ENCODE results near the gene CELSR3.
A peak's percentile ranks its signal among the peaks of the same experiment; 100 is the strongest.

The CELSR3 gene

DNA sequence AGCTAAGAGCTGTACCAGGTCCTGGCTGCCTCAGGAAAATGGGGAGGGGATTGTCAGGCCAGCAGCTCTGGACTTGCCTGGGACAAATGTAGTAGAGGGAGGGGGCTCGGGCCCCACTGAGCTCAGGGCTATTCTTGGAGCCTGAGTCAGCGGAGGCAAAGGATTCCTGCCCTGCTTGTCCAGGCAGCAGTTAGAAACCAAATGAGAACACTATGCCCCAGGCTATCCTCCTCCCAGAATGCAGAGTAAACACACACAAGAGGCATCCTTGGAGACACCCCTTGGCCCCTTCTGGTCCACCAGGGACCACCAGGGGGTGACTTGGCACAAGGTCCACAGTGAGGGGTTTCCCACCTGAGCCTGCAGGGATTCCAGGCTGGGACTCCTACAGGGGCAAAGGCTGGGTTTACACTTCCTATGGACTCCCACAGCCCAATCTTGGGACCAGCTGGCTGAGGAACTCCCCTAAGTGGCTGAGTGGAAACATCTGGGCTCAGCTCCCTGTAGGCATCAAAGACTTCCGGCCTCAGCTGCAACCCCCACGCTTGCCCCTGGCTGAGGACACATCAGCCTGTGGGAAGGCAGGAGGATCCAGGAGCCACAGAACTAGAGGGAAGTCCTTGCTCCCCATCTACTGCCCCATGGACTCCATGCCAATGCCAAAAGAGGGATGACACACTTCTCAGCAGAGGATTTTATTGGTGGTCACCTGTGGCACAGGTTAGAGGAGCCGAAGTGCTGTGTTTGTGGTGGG is 64.2 kb downstream of the CELSR3 start:
- TF ChIP-seq TAF1 (IDR thresholded peaks at IDR 0.05; ENCODE audit: borderline replicate concordance, insufficient read depth, low read length) (no peak), SIN3A (IDR thresholded peaks at IDR 0.05; ENCODE audit: borderline replicate concordance, insufficient read depth, low read length) (no peak), POLR2AphosphoS5 (IDR thresholded peaks at IDR 0.05; ENCODE audit: low read depth, low read length) (no peak), REST (IDR thresholded peaks at IDR 0.05; ENCODE audit: insufficient read depth in 1 of 2, low read depth in 2 of 2, low read length in 2 of 2) (no peak), FOXP2 (optimal IDR thresholded peaks at IDR 0.05; ENCODE audit: borderline replicate concordance, extremely low read depth, extremely low read length, insufficient read depth) (no peak)

- TF ChIP-seq REST (IDR thresholded peaks at IDR 0.05; ENCODE audit: insufficient read depth in 1 of 2, low read depth in 2 of 2, low read length in 2 of 2): no peak
- TF ChIP-seq POLR2AphosphoS5 (IDR thresholded peaks at IDR 0.05; ENCODE audit: low read depth, low read length): no peak
- TF ChIP-seq FOXP2 (optimal IDR thresholded peaks at IDR 0.05; ENCODE audit: borderline replicate concordance, extremely low read depth, extremely low read length, insufficient read depth): no peak
- TF ChIP-seq SIN3A (IDR thresholded peaks at IDR 0.05; ENCODE audit: borderline replicate concordance, insufficient read depth, low read length): no peak
- TF ChIP-seq TAF1 (IDR thresholded peaks at IDR 0.05; ENCODE audit: borderline replicate concordance, insufficient read depth, low read length): no peak
Measured at GRCh38 chr3:48597408-48597800, 65.3 kb downstream of the CELSR3 start.

DNA sequence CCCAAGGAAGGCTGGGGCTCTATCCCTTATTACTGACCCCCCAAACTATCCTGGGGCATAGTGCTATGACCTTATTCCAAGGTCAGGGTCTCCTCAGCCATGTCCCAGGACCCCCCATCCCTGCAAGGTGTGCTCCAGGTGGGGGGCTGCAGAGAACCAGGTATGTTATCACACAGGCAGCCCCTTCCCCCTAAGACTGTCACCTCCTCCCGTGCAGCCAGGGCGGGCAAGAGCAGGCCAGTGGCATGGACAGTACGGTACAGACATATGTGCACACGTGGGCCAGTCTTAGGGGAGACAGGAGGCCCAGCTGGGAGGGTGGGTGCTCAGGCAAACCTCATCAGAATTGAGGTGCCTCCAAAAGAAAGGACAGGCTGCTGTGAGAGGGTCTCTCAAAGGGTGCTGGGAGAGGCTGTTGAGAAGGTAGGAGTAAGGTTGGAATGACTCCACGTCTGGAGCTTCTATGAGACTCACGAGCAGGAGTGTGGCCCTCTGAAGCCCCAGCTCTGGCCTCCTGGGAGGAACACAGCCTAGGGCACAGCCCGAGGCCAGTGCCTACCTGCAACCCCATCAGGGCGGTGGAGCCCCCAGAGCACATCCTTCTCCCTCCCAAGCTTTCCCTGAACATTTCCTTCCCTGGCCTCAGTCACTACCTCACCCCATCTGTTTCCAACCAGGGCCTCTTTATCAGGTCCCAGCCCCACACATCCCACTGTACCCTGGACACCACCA is 65.8 kb downstream of the CELSR3 start:
- 0 out of 2 replicates have a peak, but pooled peaks have one; percentile 19 for TF ChIP-seq POLR2AphosphoS5 (IDR thresholded peaks at IDR 0.05; ENCODE audit: low read depth, low read length)
- TF ChIP-seq REST (IDR thresholded peaks at IDR 0.05; ENCODE audit: insufficient read depth in 1 of 2, low read depth in 2 of 2, low read length in 2 of 2): no peak

DNA sequence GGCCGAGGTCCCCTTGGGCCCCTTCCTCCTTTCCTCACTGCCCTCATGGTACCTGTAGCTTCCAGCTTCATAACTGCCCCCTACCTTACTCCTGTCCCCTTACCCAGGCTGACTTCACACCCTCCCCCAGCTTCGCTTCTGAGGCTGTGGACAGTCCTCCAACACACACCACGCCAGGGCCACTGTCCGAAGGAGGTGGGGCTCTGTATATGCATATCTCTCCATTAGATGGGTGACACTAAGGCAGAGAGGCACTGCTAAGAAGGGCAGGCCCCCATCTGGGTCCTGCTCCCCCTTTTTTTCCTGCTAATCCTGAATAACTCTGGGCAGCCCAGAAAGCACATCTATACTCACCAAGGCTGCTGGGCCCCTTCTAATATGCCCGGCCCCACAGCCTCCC is 66.5 kb downstream of the CELSR3 start:
- TF ChIP-seq TAF1 (IDR thresholded peaks at IDR 0.05; ENCODE audit: borderline replicate concordance, insufficient read depth, low read length): no peak
- TF ChIP-seq FOXP2 (optimal IDR thresholded peaks at IDR 0.05; ENCODE audit: borderline replicate concordance, extremely low read depth, extremely low read length, insufficient read depth): no peak
- TF ChIP-seq REST (IDR thresholded peaks at IDR 0.05; ENCODE audit: insufficient read depth in 1 of 2, low read depth in 2 of 2, low read length in 2 of 2): no peak
- TF ChIP-seq POLR2AphosphoS5 (IDR thresholded peaks at IDR 0.05; ENCODE audit: low read depth, low read length): no peak
- TF ChIP-seq SIN3A (IDR thresholded peaks at IDR 0.05; ENCODE audit: borderline replicate concordance, insufficient read depth, low read length): no peak

All from PFSK-1 (cell line).